Calu3 (cell line): ENCODE measurements around the gene RASGRF2. TPM values are rescaled to one million over a fixed set of nuclear protein-coding genes. Genes with fewer than 3 reads are reported as not detected.

Experiments
- BruUV-seq: library from RNA; stranded (reverse); fragments of 400-500 nt; replicated peaks from 2 replicates; lab custom pipeline; 2021; lab: Mats Ljungman, UMichigan
- CTCF ChIA-PET: fragments of 300-600 bp; sonication (Branson Sonifier 250); formaldehyde crosslinking; loops from one replicate; lab custom pipeline; 2022; ENCODE audit warnings: antibody characterized with exemption; lab: Charles Lee
- DNase-seq: peaks from one replicate; pipeline ENCODE4 v3.0.0; 2022
- H3K27ac Mint-ChIP-seq: one replicate; pipeline ENCODE4 v1.8.0; 2022; ENCODE audit warnings: mixed read lengths; ENCODE audit not compliant: unreplicated experiment
- H3K27me3 Mint-ChIP-seq: one replicate; pipeline ENCODE4 v1.8.0; 2022; ENCODE audit warnings: mixed read lengths; ENCODE audit not compliant: unreplicated experiment
- H3K36me3 Mint-ChIP-seq: one replicate; pipeline ENCODE4 v1.8.0; 2022; ENCODE audit warnings: mild to moderate bottlenecking, moderate library complexity, mixed read lengths; ENCODE audit not compliant: insufficient read depth, unreplicated experiment
- H3K4me1 Mint-ChIP-seq: one replicate; pipeline ENCODE4 v1.8.0; 2022; ENCODE audit warnings: mild to moderate bottlenecking, low read depth, mixed read lengths; ENCODE audit not compliant: unreplicated experiment
- H3K4me3 Mint-ChIP-seq: one replicate; pipeline ENCODE4 v1.8.0; 2022; ENCODE audit warnings: mild to moderate bottlenecking, low read depth, moderate library complexity, mixed read lengths; ENCODE audit not compliant: unreplicated experiment
- H3K9me3 Mint-ChIP-seq: one replicate; pipeline ENCODE4 v1.8.0; 2022; ENCODE audit warnings: low read depth, mixed read lengths; ENCODE audit not compliant: unreplicated experiment
- intact Hi-C: fragments of 100-400 bp; cut with micrococcal nuclease; formaldehyde crosslinking; loops from one replicate; pipeline ENCODE4 v1.10.0; 2022; ENCODE audit not compliant: unreplicated experiment
- total RNA-seq: library from RNA; stranded (reverse); gene quantifications from 2 replicates; pipeline ENCODE4 v1.2.3, GENCODE V29; 2022
- TF ChIP-seq, protein P1 (sequence below): fragments of 200-600 bp; IDR thresholded peaks from one replicate; pipeline ENCODE4 v1.8.0; 2022; ENCODE audit warnings: antibody characterized with exemption; ENCODE audit not compliant: unreplicated experiment

The RASGRF2 gene
- total RNA-seq, 1 experiment from 2014 or later: 27.7 TPM

DNA sequence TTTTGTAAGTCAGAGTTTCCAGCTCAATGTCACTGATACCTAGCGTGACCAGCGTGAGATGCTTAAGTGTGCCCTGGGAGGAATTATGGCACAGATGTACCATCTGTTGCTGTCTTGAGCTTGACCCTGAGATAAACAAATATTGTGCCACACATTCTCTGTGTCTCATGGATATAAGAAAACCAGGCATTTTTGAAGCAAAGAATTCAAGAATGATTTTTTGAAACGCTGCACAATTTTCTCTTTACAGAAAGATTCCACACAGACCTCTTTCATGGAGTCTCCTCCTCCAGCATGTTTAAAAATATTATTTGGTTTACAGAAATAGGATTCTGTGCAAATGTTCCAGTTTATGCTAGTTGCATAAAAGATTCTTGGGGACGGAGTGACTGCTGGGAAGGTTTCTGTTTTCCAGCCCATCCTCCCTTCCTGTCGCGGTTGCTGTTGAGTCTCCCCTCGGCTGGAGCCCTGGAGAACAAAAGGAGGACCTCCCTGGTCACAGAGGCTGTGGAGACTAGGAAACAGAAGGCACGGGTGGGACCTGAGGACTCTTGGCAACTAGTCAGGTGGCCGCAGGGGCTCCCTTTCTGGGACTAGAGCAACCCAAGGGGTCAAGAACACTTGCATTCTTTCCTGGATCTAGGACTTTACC lies 120.8 kb downstream of the RASGRF2 start:
- Mint-ChIP-seq H3K9me3 (peaks cover 3% of the 10 kb centered on the region), H3K36me3 (no peaks in the 10 kb centered on the region), H3K27ac (no peak overlapping the region), H3K4me3 (no peak overlapping the region), H3K4me1 (no peaks in the 10 kb centered on the region), H3K27me3 (no peaks in the 10 kb centered on the region)
- no TSS peak for BruUV-seq
- no peak for DNase-seq
- intact Hi-C loops: no loop called here
- CTCF ChIA-PET: no interaction called here
- TF ChIP-seq, protein P1, sequence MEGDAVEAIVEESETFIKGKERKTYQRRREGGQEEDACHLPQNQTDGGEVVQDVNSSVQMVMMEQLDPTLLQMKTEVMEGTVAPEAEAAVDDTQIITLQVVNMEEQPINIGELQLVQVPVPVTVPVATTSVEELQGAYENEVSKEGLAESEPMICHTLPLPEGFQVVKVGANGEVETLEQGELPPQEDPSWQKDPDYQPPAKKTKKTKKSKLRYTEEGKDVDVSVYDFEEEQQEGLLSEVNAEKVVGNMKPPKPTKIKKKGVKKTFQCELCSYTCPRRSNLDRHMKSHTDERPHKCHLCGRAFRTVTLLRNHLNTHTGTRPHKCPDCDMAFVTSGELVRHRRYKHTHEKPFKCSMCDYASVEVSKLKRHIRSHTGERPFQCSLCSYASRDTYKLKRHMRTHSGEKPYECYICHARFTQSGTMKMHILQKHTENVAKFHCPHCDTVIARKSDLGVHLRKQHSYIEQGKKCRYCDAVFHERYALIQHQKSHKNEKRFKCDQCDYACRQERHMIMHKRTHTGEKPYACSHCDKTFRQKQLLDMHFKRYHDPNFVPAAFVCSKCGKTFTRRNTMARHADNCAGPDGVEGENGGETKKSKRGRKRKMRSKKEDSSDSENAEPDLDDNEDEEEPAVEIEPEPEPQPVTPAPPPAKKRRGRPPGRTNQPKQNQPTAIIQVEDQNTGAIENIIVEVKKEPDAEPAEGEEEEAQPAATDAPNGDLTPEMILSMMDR: no peak

DNA sequence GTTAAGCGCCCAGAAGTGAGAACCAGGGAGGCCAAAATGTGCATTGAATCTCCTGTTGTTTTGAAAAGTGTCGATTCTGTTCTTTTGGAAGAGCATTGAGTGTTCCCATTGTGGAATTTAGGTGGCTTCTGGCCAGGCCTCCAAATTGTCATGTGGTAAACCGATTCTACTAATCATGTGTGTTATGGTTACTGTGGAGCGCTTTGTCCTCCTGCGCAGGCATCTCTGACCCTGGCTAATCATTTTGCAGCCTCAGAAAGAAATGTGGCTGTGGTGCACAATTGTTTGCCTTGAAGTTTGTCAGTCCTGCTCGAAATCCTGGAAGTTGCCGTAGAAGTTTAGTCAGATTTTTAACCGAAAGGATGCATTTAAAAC lies 121.3 kb downstream of the RASGRF2 start:
- Mint-ChIP-seq H3K27ac (no peak overlapping the region), H3K9me3 (peaks cover 3% of the 10 kb centered on the region)

DNA sequence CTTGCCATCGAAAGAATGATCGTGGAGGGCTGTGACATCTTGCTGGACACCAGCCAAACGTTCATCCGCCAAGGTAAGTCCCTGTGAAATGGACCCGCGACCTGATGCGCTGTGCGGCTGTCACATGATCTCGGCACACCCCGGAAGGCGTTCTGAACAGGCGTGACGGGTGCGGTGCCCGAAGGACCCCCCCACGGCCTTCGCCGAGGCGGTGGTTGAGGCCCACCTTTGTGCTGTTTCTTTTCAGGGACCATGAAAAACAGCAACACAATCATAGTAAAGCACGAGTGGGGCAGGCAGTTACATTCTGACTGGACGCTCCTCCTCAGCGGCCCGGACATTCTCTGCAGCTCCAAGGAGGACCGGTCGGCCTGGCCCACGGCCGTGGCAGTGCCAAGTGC lies 126.7 kb downstream of the RASGRF2 start:
- no peaks in the 10 kb centered on the region for H3K4me1 Mint-ChIP-seq
- no peaks in the 10 kb centered on the region for H3K9me3 Mint-ChIP-seq
- no peaks in the 10 kb centered on the region for H3K36me3 Mint-ChIP-seq
- no peak for DNase-seq
- CTCF ChIA-PET: no interaction called here
- H3K27ac Mint-ChIP-seq: no peak overlapping the region
- no peak overlapping the region for H3K4me3 Mint-ChIP-seq
- TF ChIP-seq, protein P1: no peak
- no TSS peak for BruUV-seq
- H3K27me3 Mint-ChIP-seq: no peaks in the 10 kb centered on the region
- intact Hi-C loops: no loop called here

More for the DNA sequence above, 121.3 kb downstream of the RASGRF2 start:
- H3K27me3 Mint-ChIP-seq: no peaks in the 10 kb centered on the region
- TF ChIP-seq, protein P1: no peak
- BruUV-seq: no TSS peak
- DNase-seq: no peak
- no peak overlapping the region for H3K4me3 Mint-ChIP-seq
- H3K4me1 Mint-ChIP-seq: no peaks in the 10 kb centered on the region
- intact Hi-C loops: no loop called here
- CTCF ChIA-PET: no interaction called here
- no peaks in the 10 kb centered on the region for H3K36me3 Mint-ChIP-seq

DNA sequence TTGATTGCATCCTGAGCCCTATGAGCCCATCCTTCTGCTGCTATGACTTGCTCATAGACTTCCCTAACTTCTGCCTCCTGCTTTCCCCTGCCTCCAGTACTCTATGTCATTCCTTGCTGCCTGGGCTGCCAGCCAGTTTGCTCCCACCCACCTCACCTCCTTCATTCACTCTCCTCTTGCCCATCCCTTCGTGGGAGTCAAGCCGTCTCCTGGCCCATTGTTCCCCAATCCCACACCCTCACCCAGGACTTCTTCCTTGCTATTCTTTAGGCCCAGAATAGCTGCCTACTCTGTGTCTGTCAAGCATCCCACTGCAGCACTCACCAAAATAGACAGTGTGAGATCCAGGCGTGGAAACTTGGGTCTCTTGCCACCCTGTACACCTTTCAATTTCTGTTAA lies 131.0 kb downstream of the RASGRF2 start:
- DNase-seq: no peak
- CTCF ChIA-PET: no interaction called here
- H3K36me3 Mint-ChIP-seq: no peaks in the 10 kb centered on the region
- BruUV-seq: no TSS peak
- no peak overlapping the region for H3K27ac Mint-ChIP-seq
- H3K4me3 Mint-ChIP-seq: no peak overlapping the region
- H3K9me3 Mint-ChIP-seq: no peaks in the 10 kb centered on the region
- intact Hi-C loops: no loop called here
- TF ChIP-seq, protein P1: no peak
- H3K27me3 Mint-ChIP-seq: no peaks in the 10 kb centered on the region
- no peaks in the 10 kb centered on the region for H3K4me1 Mint-ChIP-seq
